ENCODE results near the gene FAM161A. TPM values are rescaled to one million over a fixed set of nuclear protein-coding genes. Genes with fewer than 3 reads are reported as not detected.
"Not testable (repeated sequence)": the region's sequence is repeated elsewhere in the genome, so short reads cannot be mapped to it uniquely, and the experiment has no call there.

The FAM161A gene
- total RNA-seq, 1 donor from 2014 or later = 3.2 TPM

DNA sequence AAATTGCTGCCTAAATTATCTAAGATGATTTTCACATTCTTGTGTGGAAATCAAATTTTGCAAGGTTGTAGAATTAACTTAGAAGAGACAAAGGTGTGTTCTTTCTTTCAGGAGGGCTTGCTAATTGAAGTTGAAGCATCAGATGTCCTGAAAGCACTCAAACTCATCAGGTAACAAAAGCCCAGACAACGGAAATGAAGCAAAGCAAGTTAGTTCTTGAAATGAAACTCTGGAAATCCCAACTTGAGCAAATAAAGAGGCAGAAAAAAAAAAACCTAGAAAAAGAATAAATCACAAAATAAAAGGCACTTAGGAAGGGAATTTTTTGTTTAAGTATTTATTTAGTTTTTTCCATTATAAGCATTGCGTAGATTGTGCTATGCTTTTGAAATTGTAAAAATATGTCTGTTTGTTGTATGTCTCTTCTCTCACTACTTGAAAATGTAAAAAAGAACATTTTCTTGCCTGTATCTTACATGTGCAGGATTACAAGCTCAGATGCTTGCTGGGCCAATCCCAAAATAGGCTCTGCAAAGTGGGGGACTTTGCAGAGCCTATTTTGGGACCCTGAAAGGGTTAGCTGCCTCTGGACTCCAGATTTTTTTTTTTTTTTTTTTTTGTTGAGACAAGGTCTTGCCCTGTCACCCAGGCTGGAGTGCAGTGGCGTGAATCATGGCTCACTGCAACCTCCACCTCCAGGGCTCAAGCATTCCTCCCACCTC lies 46.7 kb downstream of the FAM161A start:
- no peaks in the 10 kb centered on the region for H3K36me3 Mint-ChIP-seq (ENCODE audit: unreplicated experiment)
- no peaks in the 10 kb centered on the region for H3K9me3 Mint-ChIP-seq (ENCODE audit: unreplicated experiment)
- no peak for TF ChIP-seq CTCF (IDR thresholded peaks at IDR 0.05)
- no peak for DNase-seq (ENCODE audit: extremely low spot score, unreplicated experiment)
- H3K4me3 Mint-ChIP-seq (ENCODE audit: unreplicated experiment) = no peak overlapping the region
- H3K4me1 Mint-ChIP-seq (ENCODE audit: unreplicated experiment) = no peaks in the 10 kb centered on the region
- peaks cover 40% of the 10 kb centered on the region for H3K27me3 Mint-ChIP-seq (ENCODE audit: unreplicated experiment)
- H3K27ac Mint-ChIP-seq (ENCODE audit: unreplicated experiment) = no peak overlapping the region

- no peak overlapping the region for H3K27ac Mint-ChIP-seq (ENCODE audit: unreplicated experiment)
- TF ChIP-seq CTCF (IDR thresholded peaks at IDR 0.05) = no peak
- no peaks in the 10 kb centered on the region for H3K4me1 Mint-ChIP-seq (ENCODE audit: unreplicated experiment)
- H3K9me3 Mint-ChIP-seq (ENCODE audit: unreplicated experiment) = no peaks in the 10 kb centered on the region
- DNase-seq (ENCODE audit: extremely low spot score, unreplicated experiment) = no peak
- H3K4me3 Mint-ChIP-seq (ENCODE audit: unreplicated experiment) = no peak overlapping the region
- H3K36me3 Mint-ChIP-seq (ENCODE audit: unreplicated experiment) = no peaks in the 10 kb centered on the region
- peaks cover 52% of the 10 kb centered on the region for H3K27me3 Mint-ChIP-seq (ENCODE audit: unreplicated experiment)
Observed at GRCh38 chr2:61802548-61802947, 51.3 kb downstream of the FAM161A start.

GRCh38 chr2:61799099-61799498 lies 54.8 kb downstream of the FAM161A start:
- TF ChIP-seq CTCF (IDR thresholded peaks at IDR 0.05) = no peak

DNA sequence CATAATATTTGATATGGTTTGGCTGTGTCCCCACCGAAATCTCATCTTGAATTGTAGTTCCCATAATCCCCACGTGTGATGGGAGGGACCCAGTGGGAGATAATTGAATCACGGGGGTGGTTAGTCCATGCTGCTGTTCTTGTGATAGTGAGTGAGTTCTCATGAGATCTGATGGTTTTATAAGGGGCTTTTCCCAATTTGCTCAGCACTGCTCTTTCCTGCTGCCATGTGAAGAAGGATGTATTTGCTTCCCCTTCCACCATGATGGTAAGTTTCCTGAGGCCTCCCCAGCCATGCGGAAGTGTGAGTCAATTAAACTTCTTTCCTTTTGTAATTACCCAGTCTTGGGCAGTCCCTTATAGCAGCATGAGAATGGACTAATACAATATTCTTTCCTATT lies 56.4 kb downstream of the FAM161A start:
- not testable (repeated sequence) for H3K4me1 Mint-ChIP-seq (ENCODE audit: unreplicated experiment); H3K9me3 Mint-ChIP-seq (ENCODE audit: unreplicated experiment); H3K4me3 Mint-ChIP-seq (ENCODE audit: unreplicated experiment); H3K27ac Mint-ChIP-seq (ENCODE audit: unreplicated experiment); H3K36me3 Mint-ChIP-seq (ENCODE audit: unreplicated experiment)
- peak; percentile 19 for DNase-seq (ENCODE audit: extremely low spot score, unreplicated experiment)
- H3K27me3 Mint-ChIP-seq (ENCODE audit: unreplicated experiment) = peaks cover 33% of the 10 kb centered on the region

More at GRCh38 chr2:61799099-61799498, 54.8 kb downstream of the FAM161A start:
- no peak overlapping the region for H3K4me3 Mint-ChIP-seq (ENCODE audit: unreplicated experiment)
- DNase-seq (ENCODE audit: extremely low spot score, unreplicated experiment) = peak; percentile 60
- no peaks in the 10 kb centered on the region for H3K4me1 Mint-ChIP-seq (ENCODE audit: unreplicated experiment)
- no peak overlapping the region for H3K27ac Mint-ChIP-seq (ENCODE audit: unreplicated experiment)
- no peaks in the 10 kb centered on the region for H3K9me3 Mint-ChIP-seq (ENCODE audit: unreplicated experiment)
- H3K36me3 Mint-ChIP-seq (ENCODE audit: unreplicated experiment) = no peaks in the 10 kb centered on the region
- H3K27me3 Mint-ChIP-seq (ENCODE audit: unreplicated experiment) = peaks cover 35% of the 10 kb centered on the region

DNA sequence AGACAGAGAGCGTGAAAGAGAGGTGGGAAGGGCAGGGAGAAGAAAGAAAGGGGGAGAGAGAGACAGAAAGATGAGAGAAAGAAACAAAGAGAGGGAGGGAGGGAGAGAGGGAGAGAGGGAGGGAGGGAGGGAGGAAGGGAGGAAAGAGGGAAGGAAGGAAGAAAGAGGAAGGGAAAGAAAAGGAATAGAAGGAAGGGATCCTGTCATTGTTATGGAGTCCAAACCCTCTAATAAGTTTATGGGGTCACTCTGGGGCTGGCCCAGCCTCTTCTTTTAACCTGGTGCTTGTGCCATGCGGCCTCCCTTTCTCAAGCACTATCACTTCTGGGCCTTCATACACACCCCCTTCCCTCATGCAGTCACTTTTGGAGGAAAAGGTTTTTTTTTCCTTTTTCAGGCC lies 58.5 kb downstream of the FAM161A start:
- H3K9me3 Mint-ChIP-seq (ENCODE audit: unreplicated experiment) = no peaks in the 10 kb centered on the region
- TF ChIP-seq CTCF (IDR thresholded peaks at IDR 0.05) = no peak
- H3K27ac Mint-ChIP-seq (ENCODE audit: unreplicated experiment) = no peak overlapping the region
- no peak for DNase-seq (ENCODE audit: extremely low spot score, unreplicated experiment)
- H3K27me3 Mint-ChIP-seq (ENCODE audit: unreplicated experiment) = peaks cover 28% of the 10 kb centered on the region
- no peaks in the 10 kb centered on the region for H3K36me3 Mint-ChIP-seq (ENCODE audit: unreplicated experiment)
- peaks cover 6% of the 10 kb centered on the region for H3K4me1 Mint-ChIP-seq (ENCODE audit: unreplicated experiment)
- no peak overlapping the region for H3K4me3 Mint-ChIP-seq (ENCODE audit: unreplicated experiment)

Measured in osteocyte (in vitro differentiated cells).